ENCODE data around the gene RXRB.
"Not testable (repeated sequence)": the region's sequence is repeated elsewhere in the genome, so short reads cannot be mapped to it uniquely, and the experiment has no call there.

Gene RXRB

GRCh38 chr6:33160728-33161344 lies 39.6 kb downstream of the RXRB start:
- no peak for DNase-seq

DNA sequence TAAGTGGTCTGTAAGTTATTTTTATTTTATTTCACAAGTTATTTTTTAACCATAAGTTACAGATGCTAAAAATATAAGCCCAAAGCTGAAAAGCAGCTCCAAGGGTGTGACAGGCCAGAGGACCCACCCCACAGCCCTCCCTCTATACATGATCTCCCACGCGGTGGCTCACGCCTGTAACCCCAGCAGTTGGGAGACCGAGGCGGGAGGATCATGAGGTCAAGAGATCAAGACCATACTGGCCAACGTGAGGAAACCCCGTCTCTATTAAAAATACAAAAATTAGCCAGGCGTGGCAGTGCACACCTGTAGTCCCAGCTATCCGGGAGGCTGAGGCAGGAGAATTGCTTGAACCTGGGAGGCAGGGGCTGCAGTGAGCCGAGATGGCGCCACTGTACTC lies 40.4 kb downstream of the RXRB start:
- no peak for DNase-seq

- no peak for DNase-seq
Measured at GRCh38 chr6:33156964-33157363, 43.5 kb downstream of the RXRB start.

DNA sequence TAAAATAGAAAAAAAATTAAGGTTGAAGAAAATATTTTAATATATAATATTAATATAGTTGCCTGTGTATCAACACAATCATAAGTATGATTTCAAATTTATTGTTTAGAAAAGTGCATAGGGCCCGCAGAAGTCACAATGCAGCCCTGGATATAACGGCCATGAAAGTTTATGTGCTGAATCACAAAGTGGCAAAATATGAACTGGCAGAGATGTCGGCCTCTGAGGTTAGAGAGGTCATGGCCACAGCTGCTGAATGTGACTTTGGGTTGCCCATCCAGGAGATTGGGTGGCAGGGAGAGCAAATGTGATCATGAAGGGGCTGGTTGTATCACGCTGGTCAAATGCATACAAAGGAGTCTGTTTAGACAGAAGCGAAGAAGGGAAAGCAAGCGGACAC lies 43.9 kb downstream of the RXRB start:
- no peak for DNase-seq

DNA sequence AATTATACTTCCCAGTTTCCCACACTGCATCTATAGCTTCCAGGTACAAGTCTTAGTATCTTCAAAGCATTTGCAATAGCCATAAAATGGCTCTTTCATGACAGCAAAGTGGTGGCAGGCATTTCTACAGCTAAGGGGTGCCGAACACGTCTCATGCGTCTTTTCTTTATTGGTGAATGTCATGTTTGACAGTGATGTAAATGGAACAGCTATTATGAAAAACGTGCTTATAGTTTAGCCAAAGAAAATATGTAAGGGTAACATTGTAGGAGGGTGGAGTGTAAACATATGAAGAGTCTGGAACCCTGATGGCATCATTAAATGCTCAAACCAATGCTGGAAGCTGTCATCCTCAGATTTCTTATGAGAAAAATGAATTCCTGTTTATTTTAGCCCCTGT lies 46.1 kb downstream of the RXRB start:
- no peak for DNase-seq

DNA sequence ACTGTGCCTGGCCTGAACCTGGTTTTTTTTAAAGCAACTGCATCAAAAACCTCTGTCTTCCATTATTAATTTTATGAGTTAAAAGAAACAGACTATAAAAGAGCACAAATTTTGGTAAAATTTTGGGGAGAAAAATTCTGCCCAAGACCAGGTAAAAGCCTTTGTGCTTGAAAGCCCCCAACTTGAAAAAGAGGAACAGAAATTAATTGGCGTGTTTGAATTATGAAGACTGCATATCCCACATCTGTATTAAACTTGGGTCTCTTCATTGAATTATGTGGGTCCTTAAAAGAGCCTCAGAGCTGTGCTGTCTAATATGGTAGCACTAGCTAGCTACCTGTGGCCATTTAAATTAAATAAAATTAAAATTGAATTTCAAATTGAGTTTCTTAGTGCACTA lies 49.4 kb downstream of the RXRB start:
- DNase-seq = no peak

DNA sequence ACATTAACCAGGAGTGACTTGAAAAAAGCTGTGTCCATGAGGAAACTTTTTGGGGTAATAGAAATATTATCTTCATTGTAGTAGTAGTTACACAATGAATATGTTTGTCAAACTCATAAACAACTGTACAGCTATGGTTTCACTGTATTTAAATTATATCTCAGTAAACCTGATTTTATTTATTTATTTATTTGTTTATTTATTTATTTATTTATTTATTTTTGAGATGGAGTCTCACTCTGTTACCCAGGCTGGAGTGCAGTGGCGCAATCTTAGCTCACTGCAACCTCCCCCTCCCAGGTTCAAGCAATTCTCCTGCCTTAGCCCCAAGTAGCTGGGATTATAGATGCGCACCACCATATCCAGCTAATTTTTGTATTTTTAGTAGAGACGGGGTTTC lies 49.9 kb downstream of the RXRB start:
- not testable (repeated sequence) for DNase-seq

- no peak for DNase-seq
Measured at GRCh38 chr6:33147807-33148666, 52.4 kb downstream of the RXRB start.

- DNase-seq = no peak
Measured at GRCh38 chr6:33144373-33144772, 56.1 kb downstream of the RXRB start.

All from NCI-H187 (cell line).